GM12878 (cell line): ENCODE measurements around the gene BSCL2. TPM values are rescaled to one million over a fixed set of nuclear protein-coding genes. Genes with fewer than 3 reads are reported as not detected.

Experiments used
- ATAC-seq: fragments of 200-7000 bp; cut with Tn5 transposase; 3 replicates; pipeline ENCODE4 v1.9.1; 2020; ENCODE audit warnings: mild to moderate bottlenecking, moderate library complexity
- BruUV-seq: library from RNA; stranded (reverse); fragments of 400-500 nt; replicated peaks from 2 replicates; lab custom pipeline; 2021; lab: Mats Ljungman, UMichigan
- CTCF ChIA-PET: fragments of 300-600 bp; sonication (Branson Sonifier 250); formaldehyde crosslinking; extraction: SDS; loops from one replicate; lab custom pipeline; 2021; ENCODE audit warnings: inconsistent platforms; lab: Yijun Ruan, JAX
- POLR2A ChIA-PET: fragments of 350-600 bp; formaldehyde crosslinking; extraction: SDS; loops from one replicate; lab custom pipeline; 2021; ENCODE audit warnings: inconsistent platforms; lab: Charles Lee
- RAD21 ChIA-PET: fragments of 300-600 bp; sonication (Branson Sonifier 250); formaldehyde crosslinking; loops from one replicate; lab custom pipeline; 2023; ENCODE audit warnings: antibody characterized with exemption; ENCODE audit not compliant: unreplicated experiment; lab: Charles Lee
- SMC1A ChIA-PET: fragments of 300-600 bp; sonication (Branson Sonifier 250); formaldehyde crosslinking; loops from one replicate; lab custom pipeline; 2023; ENCODE audit not compliant: unreplicated experiment, uncharacterized antibody; lab: Charles Lee
- DNase-seq: peaks from one replicate; pipeline ENCODE4 v3.0.0-alpha.2; 2011; ENCODE audit warnings: low read depth, low spot score
- FAIRE-seq: peaks from 3 replicates; lab custom pipeline; 2011; peaks lifted over from hg19 to GRCh38; lab: Jason Lieb, UNC
- H2AFZ ChIP-seq: 2 replicates; pipeline ENCODE4 v1.6.0; 2011; ENCODE audit warnings: low read depth, low read length, control low read depth; ENCODE audit not compliant: control insufficient read depth
- H3K27ac ChIP-seq: 2 replicates; pipeline ENCODE4 v1.5.1; 2011; ENCODE audit warnings: control low read depth; ENCODE audit not compliant: control insufficient read depth, insufficient read depth
- H3K27me3 ChIP-seq, 2 experiments: replicated peaks in 1 of 2; 2 replicates each; pipeline versions ENCODE4 v1.6.0 to v1.6.1; 2011; ENCODE audit warnings: low read length in 1 of 2; ENCODE audit not compliant: control insufficient read depth in 2 of 2, insufficient read depth in 2 of 2
- H3K36me3 ChIP-seq, 2 experiments: 2 replicates each; pipeline ENCODE4 v1.5.1; 2011; ENCODE audit warnings: low read length in 1 of 2; ENCODE audit not compliant: control insufficient read depth in 2 of 2, insufficient read depth in 2 of 2
- H3K4me1 ChIP-seq: 2 replicates; pipeline ENCODE4 v1.6.1; 2011; ENCODE audit warnings: mild to moderate bottlenecking, low read length, moderate library complexity, mixed read lengths; ENCODE audit not compliant: control insufficient read depth, insufficient read depth
- H3K4me2 ChIP-seq: 2 replicates; pipeline ENCODE4 v1.6.0; 2011; ENCODE audit warnings: control low read depth; ENCODE audit not compliant: control insufficient read depth, insufficient read depth
- H3K4me3 ChIP-seq: fragments of 200-600 bp; sonication (generic); 2 replicates; pipeline ENCODE4 v1.5.1; 2016
- H3K79me2 ChIP-seq: 2 replicates; pipeline ENCODE4 v1.6.0; 2011; ENCODE audit warnings: low read length; ENCODE audit not compliant: control insufficient read depth, insufficient read depth
- H3K9ac ChIP-seq: 2 replicates; pipeline ENCODE4 v1.8.0; 2011; ENCODE audit warnings: low read length, control low read depth, mixed read lengths; ENCODE audit not compliant: control insufficient read depth, insufficient read depth
- H3K9me3 ChIP-seq: replicated peaks from 3 replicates; pipeline ENCODE4 v1.5.1; 2011; ENCODE audit warnings: mild to moderate bottlenecking, low read length; ENCODE audit not compliant: control insufficient read depth, insufficient read depth
- H4K20me1 ChIP-seq: 2 replicates; pipeline ENCODE4 v1.6.0; 2011; ENCODE audit not compliant: control insufficient read depth, insufficient read depth
- ATF2 ChIP-seq: IDR thresholded peaks from 2 replicates; pipeline ENCODE4 v1.6.1; 2012; ENCODE audit warnings: low read length, inconsistent platforms
- CREB1 ChIP-seq: IDR thresholded peaks from 2 replicates; pipeline ENCODE4 v1.6.1; 2012; ENCODE audit warnings: low read depth, mild to moderate bottlenecking, inconsistent platforms
- EP300 ChIP-seq, 2 experiments: fragments of 150-350 bp in 1 of 2; IDR thresholded peaks; 2 replicates each; pipeline ENCODE4 v1.6.1; 2011 to 2012; ENCODE audit warnings: low read depth in 2 of 2, low read length in 2 of 2, borderline replicate concordance in 1 of 2, improper control_type of control experiment in 1 of 2, inconsistent platforms in 1 of 2; ENCODE audit not compliant: control insufficient read depth in 1 of 2
- HDAC6 ChIP-seq: fragments of 200-600 bp; sonication (generic); IDR thresholded peaks from one replicate; pipeline ENCODE4 v1.8.0; 2017; ENCODE audit warnings: antibody characterized with exemption; ENCODE audit not compliant: unreplicated experiment
- HDGF ChIP-seq: fragments of 450-650 bp; IDR thresholded peaks from 2 replicates; pipeline ENCODE4 v1.6.1; 2016; ENCODE audit warnings: antibody characterized with exemption
- HSF1 ChIP-seq: fragments of 150-350 bp; IDR thresholded peaks from 2 replicates; pipeline ENCODE4 v1.6.1; 2014; ENCODE audit warnings: mild to moderate bottlenecking, low read depth, low read length
- IRF5 ChIP-seq: fragments of 450-650 bp; IDR thresholded peaks from 2 replicates; pipeline ENCODE4 v1.6.1; 2017; ENCODE audit warnings: borderline replicate concordance
- KDM1A ChIP-seq: fragments of 200-600 bp; sonication (generic); IDR thresholded peaks from 2 replicates; pipeline ENCODE4 v1.6.1; 2016; ENCODE audit warnings: borderline replicate concordance
- LARP7 ChIP-seq: fragments of 450-650 bp; IDR thresholded peaks from 2 replicates; pipeline ENCODE4 v1.6.1; 2017; ENCODE audit warnings: mild to moderate bottlenecking
- MTA2 ChIP-seq: fragments of 450-650 bp; IDR thresholded peaks from 2 replicates; pipeline ENCODE4 v1.6.1; 2016; ENCODE audit warnings: low read depth, mild to moderate bottlenecking, moderate library complexity
- NKRF ChIP-seq: fragments of 450-650 bp; conservative IDR thresholded peaks from 2 replicates; pipeline ENCODE4 v1.6.1; 2017; ENCODE audit warnings: mild to moderate bottlenecking, moderate library complexity
- NR2C2 ChIP-seq: IDR thresholded peaks from 2 replicates; pipeline ENCODE4 v1.6.1; 2011; ENCODE audit warnings: borderline replicate concordance, low read depth; ENCODE audit not compliant: control insufficient read depth, insufficient read length
- PAX5 ChIP-seq: IDR thresholded peaks from 2 replicates; pipeline ENCODE4 v1.6.1; 2011; ENCODE audit warnings: low read depth, low read length, borderline replicate concordance
- PML ChIP-seq: IDR thresholded peaks from 2 replicates; pipeline ENCODE4 v1.6.1; 2012; ENCODE audit warnings: low read length, inconsistent platforms
- POLR2AphosphoS5 ChIP-seq: IDR thresholded peaks from 2 replicates; pipeline ENCODE4 v1.6.1; 2011; ENCODE audit warnings: mild to moderate bottlenecking, low read length, inconsistent platforms
- RAD51 ChIP-seq: fragments of 450-650 bp; IDR thresholded peaks from 2 replicates; pipeline ENCODE4 v1.6.1; 2016; ENCODE audit warnings: moderate library complexity, mild to moderate bottlenecking, inconsistent platforms
- TAF1 ChIP-seq: IDR thresholded peaks from 2 replicates; pipeline ENCODE4 v1.6.1; 2011; ENCODE audit warnings: mild to moderate bottlenecking, low read depth, low read length, borderline replicate concordance
- TBL1XR1 ChIP-seq: IDR thresholded peaks from 2 replicates; pipeline ENCODE4 v1.6.1; 2012; ENCODE audit warnings: low read depth, low read length, improper control_type of control experiment
- WGBS: methylation state at CpG from one replicate; pipeline ENCODE4 v1.1.6; 2016; ENCODE audit warnings: low lambda C conversion rate; ENCODE audit not compliant: insufficient replicate concordance, insufficient coverage; ENCODE audit errors: missing lambda C conversion rate; 5-methylcytosine and 5-hydroxymethylcytosine counted together
- in situ Hi-C: fragments of 300-500 bp; cut with MboI; formaldehyde crosslinking; loops from 9 replicates; pipeline ENCODE4 v1.14.3; 2018; ENCODE audit warnings: mixed read lengths
- intact Hi-C: fragments of 100-400 bp; cut with micrococcal nuclease; formaldehyde crosslinking; loops from one replicate; pipeline ENCODE4 v1.14.2; 2022; ENCODE audit not compliant: unreplicated experiment
- polyA plus RNA-seq, 11 experiments: library from polyadenylated mRNA; depleted of rRNA in 4 of 11; unstranded in 6 of 11; stranded (reverse) in 5 of 11; fragments of >200 nt; fragmentation: Nextera tagmentation in 4 of 11; fragmentation: Illumina TruSeq in 1 of 11; extraction: Ambion mirVana in 4 of 11; extraction: Trizol in 1 of 11; gene quantifications; 1 replicate in 1 of 11; 2 replicates in 10 of 11; pipeline versions ENCODE4 v1.2.1 to v1.2.3, GENCODE V29; 2011 to 2016; ENCODE audit warnings: inconsistent platforms in 2 of 11, missing spikeins in 2 of 11, low read depth in 1 of 11
- total RNA-seq, 4 experiments: library from RNA; depleted of rRNA in 3 of 4; stranded (reverse); fragments of >200 nt in 3 of 4; fragmentation: Illumina TruSeq in 1 of 4; extraction: Trizol in 1 of 4; gene quantifications; 2 replicates each; pipeline versions ENCODE4 v1.2.1 to v1.2.3, GENCODE V29; 2013 to 2021

Gene BSCL2
- total and polyA plus RNA-seq, 10 of the 15 experiments (the other 5 are each of a cell fraction or from before 2014, with no cell fraction given): 12.3 to 57.9 (median 21.8) TPM

GRCh38 chr11:62665075-62665598 is 42.1 kb downstream of the BSCL2 start, which contains the start of the genes C11orf98 and CSKMT:
Gene C11orf98 (minus strand): TSS chr11:62665210. CDS start chr11:62665169, 41 bp downstream.
Gene CSKMT (plus strand): TSS chr11:62665312. CDS start chr11:62665880, 568 bp downstream.
- Histone ChIP-seq H3K27me3 (no peaks in the 10 kb centered on the region), H3K9ac (peak within 1 kb of the TSS; percentile 96), H3K9me3 (no peaks in the 10 kb centered on the region), H3K4me3 (peak within 1 kb of the TSS; percentile 95), H3K36me3 (peaks cover 5 to 12% of the 10 kb centered on the region in 2 experiments), H4K20me1 (no peaks in the 10 kb centered on the region), H2AFZ (peak within 1 kb of the TSS; percentile 91), H3K27ac (peak within 1 kb of the TSS; percentile 95), H3K79me2 (peaks cover 52% of the 10 kb centered on the region), H3K4me2 (peak within 1 kb of the TSS; percentile 95), H3K4me1 (peaks cover 13% of the 10 kb centered on the region)
- WGBS: 1% methylated on average over 45 of the region's 47 CpGs
- SMC1A ChIA-PET: interaction anchor here (0.6 to 3.4 kb wide), 25 partner anchors 7 to 196 kb away, joined by 3 to 41 read pairs (median 4); partner anchors contain the start of genes B3GAT3, GANAB, HNRNPUL2 and INTS5
- CTCF ChIA-PET: interaction anchor here (0.6 to 2.1 kb wide), 20 partner anchors 9 to 773 kb away, joined by 3 to 11 read pairs (median 4); partner anchors contain the start of genes B3GAT3, GANAB, HNRNPUL2 and INTS5
- peak; percentile 91 for ATAC-seq
- no peak for DNase-seq
- peak; percentile 88 for FAIRE-seq
- RAD21 ChIA-PET: interaction anchor here (0.6 to 2.7 kb wide), 34 partner anchors 9 to 240 kb away, joined by 3 to 26 read pairs (median 4); partner anchors contain the start of genes B3GAT3, EEF1G, GANAB and HNRNPUL2
- intact Hi-C loops: no loop called here
- BruUV-seq: TSS peak; percentile 95
- POLR2A ChIA-PET: interaction anchor here (0.6 to 16.2 kb wide), 37 partner anchors 12 to 542 kb away, joined by 3 to 295 read pairs (median 5); partner anchors contain the start of genes B3GAT3, EEF1G, GANAB and HNRNPUL2
- in situ Hi-C loops: no loop called here
- TF ChIP-seq CREB1 (peak; percentile 25; the same call in 1 of the 2 replicates), RAD51 (no peak), TBL1XR1 (0 out of 2 replicates have a peak, but pooled peaks have one; percentile 42), MTA2 (0 out of 2 replicates have a peak, but pooled peaks have one; percentile 38), EP300 (IDR thresholded peaks at IDR 0.05; ENCODE audit: borderline replicate concordance in 1 of 2, control insufficient read depth in 1 of 2, low read depth in 2 of 2, low read length in 2 of 2) (no peak), HSF1 (no peak), LARP7 (no peak; the same call in none of the 2 replicates), PAX5 (0 out of 2 replicates have a peak, but pooled peaks have one; percentile 80), KDM1A (no peak), PML (peak; percentile 99), IRF5 (no peak), HDGF (no peak), ATF2 (peak; percentile 46; the same call in 1 of the 2 replicates), TAF1 (peak; percentile 96), HDAC6 (peak; percentile 97), NKRF (no peak; the same call in none of the 2 replicates), POLR2AphosphoS5 (peak; percentile 100), NR2C2 (no peak)
